GM10847 (cell line): Measurements from ENCODE around the gene SEMA3C.

Experiments used
- POLR2A ChIP-seq: IDR thresholded peaks from 2 replicates; pipeline ENCODE4 v1.6.1; 2011; ENCODE audit not compliant: insufficient read length; ENCODE audit errors: extremely low read depth

The SEMA3C gene

GRCh38 chr7:80851896-80852476 is 66.9 kb downstream of the SEMA3C start:
- no peak for TF ChIP-seq POLR2A

GRCh38 chr7:80848841-80849240 is 70.0 kb downstream of the SEMA3C start:
- TF ChIP-seq POLR2A = no peak

- TF ChIP-seq POLR2A = no peak
Measured at GRCh38 chr7:80847895-80848294, 71.0 kb downstream of the SEMA3C start.

GRCh38 chr7:80847027-80847426 is 71.8 kb downstream of the SEMA3C start:
- TF ChIP-seq POLR2A = no peak

- no peak for TF ChIP-seq POLR2A
Measured at GRCh38 chr7:80844916-80845315, 73.9 kb downstream of the SEMA3C start.

GRCh38 chr7:80843018-80843677 is 75.7 kb downstream of the SEMA3C start:
- TF ChIP-seq POLR2A = no peak

- no peak for TF ChIP-seq POLR2A
Measured at GRCh38 chr7:80842022-80842790, 76.6 kb downstream of the SEMA3C start.

GRCh38 chr7:80841423-80841955 is 77.4 kb downstream of the SEMA3C start:
- TF ChIP-seq POLR2A = no peak

- no peak for TF ChIP-seq POLR2A
Measured at GRCh38 chr7:80840681-80841080, 78.2 kb downstream of the SEMA3C start.

GRCh38 chr7:80839855-80840254 is 79.0 kb downstream of the SEMA3C start:
- TF ChIP-seq POLR2A = no peak

GRCh38 chr7:80838643-80839042 is 80.2 kb downstream of the SEMA3C start:
- TF ChIP-seq POLR2A = no peak

GRCh38 chr7:80837345-80837744 is 81.5 kb downstream of the SEMA3C start:
- no peak for TF ChIP-seq POLR2A

GRCh38 chr7:80835251-80835650 is 83.6 kb downstream of the SEMA3C start:
- TF ChIP-seq POLR2A = no peak

- no peak for TF ChIP-seq POLR2A
Measured at GRCh38 chr7:80833289-80834268, 85.3 kb downstream of the SEMA3C start.

- TF ChIP-seq POLR2A = no peak
Measured at GRCh38 chr7:80832006-80832405, 86.8 kb downstream of the SEMA3C start.
